SU-DHL-6 (cell line): ENCODE measurements around the gene XIRP2.

Experiments
- CTCF ChIP-seq: fragments of 200-600 bp; sonication (generic); IDR thresholded peaks from one replicate; pipeline ENCODE4 v1.5.1; 2017; ENCODE audit warnings: antibody characterized with exemption, mild to moderate bottlenecking, low read length, moderate library complexity; ENCODE audit not compliant: insufficient read depth, poor library complexity, severe bottlenecking
- EZH2phosphoT487 ChIP-seq: fragments of 200-600 bp; sonication (generic), shearing (Covaris generic); conservative IDR thresholded peaks from 2 replicates; pipeline ENCODE4 v1.6.1; 2018; ENCODE audit warnings: mild to moderate bottlenecking, antibody characterized with exemption, low read length, moderate library complexity, mixed read lengths

- TF ChIP-seq CTCF (no peak), EZH2phosphoT487 (no peak)
Observed at GRCh38 chr2:167018590-167018989, 130.3 kb downstream of the XIRP2 start.
